HK-2 (cell line): ENCODE results near the gene RALGAPB.
"Not testable (repeated sequence)": the region's sequence is repeated elsewhere in the genome, so short reads cannot be mapped to it uniquely, and the experiment has no call there.

Experiments used
- DNase-seq: peaks from one replicate; pipeline ENCODE4 v3.0.0-alpha.2; 2018; ENCODE audit not compliant: unreplicated experiment

Gene RALGAPB

GRCh38 chr20:38446441-38447209 is 26.0 kb upstream of the RALGAPB start:
- DNase-seq: peak; percentile 95

- no peak for DNase-seq
Observed at GRCh38 chr20:38447251-38447661, 25.4 kb upstream of the RALGAPB start.

GRCh38 chr20:38447931-38448675 is 24.5 kb upstream of the RALGAPB start:
- no peak for DNase-seq

- no peak for DNase-seq
Observed at GRCh38 chr20:38449046-38449445, 23.6 kb upstream of the RALGAPB start.

- peak; percentile 63 for DNase-seq
Observed at GRCh38 chr20:38450412-38450975, 22.1 kb upstream of the RALGAPB start.

- DNase-seq: peak; percentile 56
Observed at GRCh38 chr20:38452880-38453624, 19.6 kb upstream of the RALGAPB start.

- no peak for DNase-seq
Observed at GRCh38 chr20:38453941-38454340, 18.7 kb upstream of the RALGAPB start.

- no peak for DNase-seq
Observed at GRCh38 chr20:38454556-38455473, 17.8 kb upstream of the RALGAPB start.

- DNase-seq: no peak
Observed at GRCh38 chr20:38458314-38458713, 14.3 kb upstream of the RALGAPB start.

GRCh38 chr20:38460040-38460623 is 12.5 kb upstream of the RALGAPB start:
- peak; percentile 46 for DNase-seq

GRCh38 chr20:38460631-38461030 is 12.0 kb upstream of the RALGAPB start:
- not testable (repeated sequence) for DNase-seq

- DNase-seq: not testable (repeated sequence)
Observed at GRCh38 chr20:38461167-38461566, 11.5 kb upstream of the RALGAPB start.

- DNase-seq: not testable (repeated sequence)
Observed at GRCh38 chr20:38461569-38461968, 11.1 kb upstream of the RALGAPB start.

- DNase-seq: no peak
Observed at GRCh38 chr20:38466171-38466570, 6.5 kb upstream of the RALGAPB start.

- DNase-seq: no peak
Observed at GRCh38 chr20:38466983-38467382, 5.7 kb upstream of the RALGAPB start.

GRCh38 chr20:38471245-38471644 is 1.4 kb upstream of the RALGAPB start:
- no peak for DNase-seq

- no peak for DNase-seq
Observed at GRCh38 chr20:38471987-38472512, 593 bp upstream of the RALGAPB start.

- no peak for DNase-seq
Observed at GRCh38 chr20:38473367-38473795, 738 bp downstream of the RALGAPB start.

GRCh38 chr20:38477747-38478146 is 5.1 kb downstream of the RALGAPB start:
- no peak for DNase-seq

GRCh38 chr20:38479596-38479995 is 7.0 kb downstream of the RALGAPB start:
- DNase-seq: no peak
